Endothelial cell of umbilical vein (primary cell): ENCODE results near the gene UBXN6. TPM values are rescaled to one million over a fixed set of nuclear protein-coding genes. Genes with fewer than 3 reads are reported as not detected.

Source experiments
- BruUV-seq: library from RNA; stranded (reverse); fragments of 400-500 nt; replicated peaks from 2 replicates; lab custom pipeline; 2021; lab: Mats Ljungman, UMichigan
- CTCF ChIA-PET: fragments of 300-600, 350-600 bp; sonication (Branson Sonifier 250); formaldehyde crosslinking; loops from one replicate; lab custom pipeline; 2021; ENCODE audit warnings: antibody characterized with exemption, inconsistent platforms; lab: Charles Lee
- POLR2A ChIA-PET: fragments of 300-600, 350-600 bp; sonication (Branson Sonifier 250); formaldehyde crosslinking; loops from one replicate; lab custom pipeline; 2021; ENCODE audit warnings: antibody characterized with exemption, inconsistent platforms; lab: Charles Lee
- DNase-seq: peaks from one replicate; pipeline ENCODE4 v3.0.0-alpha.2; 2011; ENCODE audit warnings: low read depth, low spot score
- FAIRE-seq: peaks from 2 replicates; lab custom pipeline; 2011; peaks lifted over from hg19 to GRCh38; lab: Jason Lieb, UNC
- H2AFZ ChIP-seq: 2 replicates; pipeline ENCODE4 v1.6.0; 2012; ENCODE audit warnings: low read depth, low read length, control low read depth, inconsistent platforms
- H3K27ac ChIP-seq: 2 replicates; pipeline ENCODE4 v1.5.1; 2011; ENCODE audit warnings: low read depth, mild to moderate bottlenecking, control low read depth, low read length, moderate library complexity; ENCODE audit not compliant: insufficient read depth
- H3K27me3 ChIP-seq, 2 experiments: 2 replicates each; pipeline versions ENCODE4 v1.6.0 to v1.6.1; 2011; ENCODE audit warnings: low read length in 2 of 2, mixed read lengths in 1 of 2; ENCODE audit not compliant: control insufficient read depth in 2 of 2, insufficient read depth in 2 of 2
- H3K36me3 ChIP-seq, 2 experiments: 2 replicates in 1 of 2; 3 replicates in 1 of 2; pipeline ENCODE4 v1.5.1; 2011; ENCODE audit warnings: low read length in 2 of 2, mild to moderate bottlenecking in 1 of 2, moderate library complexity in 1 of 2; ENCODE audit not compliant: control insufficient read depth in 2 of 2, insufficient read depth in 2 of 2; ENCODE audit errors: extremely low read depth in 1 of 2
- H3K4me1 ChIP-seq: 3 replicates; pipeline ENCODE4 v1.5.1; 2011; ENCODE audit warnings: mild to moderate bottlenecking, low read length; ENCODE audit not compliant: control insufficient read depth, insufficient read depth; ENCODE audit errors: extremely low read depth
- H3K4me2 ChIP-seq: 2 replicates; pipeline ENCODE4 v1.6.1; 2011; ENCODE audit warnings: low read length, control low read depth, mixed read lengths; ENCODE audit not compliant: insufficient read depth
- H3K4me3 ChIP-seq, 3 experiments: fragments of 200-600 bp in 1 of 3; sonication (generic), shearing (Covaris generic) in 1 of 3; replicated peaks in 1 of 3; 2 replicates each; pipeline ENCODE4 v1.5.1; 2011 to 2016; ENCODE audit warnings: control low read depth in 3 of 3, low read length in 3 of 3, mild to moderate bottlenecking in 2 of 3, inconsistent platforms in 1 of 3, low read depth in 1 of 3, moderate library complexity in 1 of 3; ENCODE audit not compliant: insufficient read depth in 1 of 3
- H3K79me2 ChIP-seq: 2 replicates; pipeline ENCODE4 v1.6.0; 2012; ENCODE audit warnings: low read length, inconsistent platforms; ENCODE audit not compliant: control insufficient read depth, insufficient read depth
- H3K9ac ChIP-seq: replicated peaks from 2 replicates; pipeline ENCODE3; 2011; ENCODE audit warnings: low read length, control low read depth; ENCODE audit not compliant: insufficient read depth; ENCODE audit errors: extremely low read depth
- H3K9me1 ChIP-seq: replicated peaks from 3 replicates; pipeline ENCODE4 v1.6.0; 2011; ENCODE audit warnings: mild to moderate bottlenecking, low read length; ENCODE audit not compliant: control insufficient read depth, insufficient read depth; ENCODE audit errors: extremely low read depth
- H3K9me3 ChIP-seq: replicated peaks from 2 replicates; pipeline ENCODE4 v1.5.1; 2012; ENCODE audit warnings: low read length, inconsistent platforms; ENCODE audit not compliant: control insufficient read depth, insufficient read depth
- H4K20me1 ChIP-seq: replicated peaks from 2 replicates; pipeline ENCODE3; 2011; ENCODE audit warnings: mild to moderate bottlenecking, low read length; ENCODE audit not compliant: control insufficient read depth, insufficient read depth; ENCODE audit errors: extremely low read depth
- CTCF ChIP-seq, 2 donors: IDR thresholded peaks; 1 replicate in 1 of 2; 2 replicates in 1 of 2; pipeline ENCODE4 v1.5.1; 2011; ENCODE audit warnings: low read length in 2 of 2, mild to moderate bottlenecking in 2 of 2, moderate library complexity in 2 of 2, control low read depth in 1 of 2, inconsistent platforms in 1 of 2, low read depth in 1 of 2; ENCODE audit not compliant: insufficient read depth in 1 of 2; ENCODE audit errors: extremely low read depth in 1 of 2
- EZH2 ChIP-seq: IDR thresholded peaks from 2 replicates; pipeline ENCODE4 v1.6.1; 2012; ENCODE audit warnings: borderline replicate concordance, low read depth, mild to moderate bottlenecking, moderate library complexity, low read length, inconsistent platforms; ENCODE audit not compliant: severe bottlenecking
- FOS ChIP-seq: IDR thresholded peaks from 2 replicates; pipeline ENCODE4 v1.6.1; 2011; ENCODE audit warnings: mild to moderate bottlenecking, low read length, moderate library complexity, borderline replicate concordance; ENCODE audit not compliant: insufficient read depth
- GATA2 ChIP-seq: IDR thresholded peaks from 2 replicates; pipeline ENCODE4 v1.7.0; 2011; ENCODE audit warnings: low read depth, mild to moderate bottlenecking, moderate library complexity, mixed read lengths, low read length; ENCODE audit not compliant: insufficient read length, insufficient read depth
- JUN ChIP-seq: IDR thresholded peaks from 2 replicates; pipeline ENCODE4 v1.6.1; 2011; ENCODE audit warnings: borderline replicate concordance, low read depth; ENCODE audit not compliant: insufficient read length, insufficient read depth
- MAX ChIP-seq: IDR thresholded peaks from 2 replicates; pipeline ENCODE4 v1.6.1; 2011; ENCODE audit not compliant: insufficient read depth, insufficient read length
- MYC ChIP-seq: IDR thresholded peaks from one replicate; pipeline ENCODE4 v1.6.1; 2011; ENCODE audit warnings: mild to moderate bottlenecking, low read depth, low read length
- POLR2A ChIP-seq: IDR thresholded peaks from 2 replicates; pipeline ENCODE4 v1.6.1; 2012; ENCODE audit warnings: low read depth, mild to moderate bottlenecking, control low read depth, low read length
- POLR2AphosphoS5 ChIP-seq: IDR thresholded peaks from 2 replicates; pipeline ENCODE4 v1.6.1; 2012; ENCODE audit warnings: low read depth, mild to moderate bottlenecking, control low read depth, low read length, moderate library complexity; ENCODE audit not compliant: insufficient read depth
- dilution Hi-C: fragments of 300-500 bp; cut with MboI; formaldehyde crosslinking; loops from one replicate; pipeline ENCODE4 v1.15.0; 2019; ENCODE audit warnings: low sequenced_read_pairs; ENCODE audit not compliant: extremely low pct_ligation_motif_present
- intact Hi-C: fragments of 100-400 bp; cut with micrococcal nuclease; formaldehyde crosslinking; loops from one replicate; pipeline ENCODE4 v1.10.0; 2022
- polyA plus RNA-seq, 4 experiments: library from polyadenylated mRNA; depleted of rRNA in 3 of 4; stranded (reverse) in 3 of 4; unstranded in 1 of 4; fragments of >200 nt; gene quantifications; 2 replicates each; pipeline versions ENCODE4 v1.2.1 to v1.2.3, GENCODE V29; 2011 to 2012; ENCODE audit warnings: missing spikeins in 1 of 4
- total RNA-seq: library from RNA; stranded (reverse); gene quantifications from 2 replicates; pipeline ENCODE4 v1.2.3, GENCODE V29; 2021

The UBXN6 gene
- total and polyA plus RNA-seq, 2 donors (not counting 3 experiments of a cell fraction or from before 2014, with no cell fraction given): 78.5 to 93.7 TPM

- intact Hi-C loops (no loop called here), dilution Hi-C loops (no loop called here)
- BruUV-seq: TSS peak; percentile 89
- Histone ChIP-seq H3K9me3 (no peaks in the 10 kb centered on the region), H3K4me3 (no peak overlapping the region), H3K79me2 (no peaks in the 10 kb centered on the region), H3K36me3 (peaks cover 8 to 31% of the 10 kb centered on the region in 2 experiments), H3K9me1 (no peaks in the 10 kb centered on the region), H2AFZ (no peak overlapping the region), H3K27ac (no peak overlapping the region), H3K27me3 (no peaks in the 10 kb centered on the region), H3K4me2 (no peak overlapping the region), H3K9ac (no peak overlapping the region), H3K4me1 (no peaks in the 10 kb centered on the region), H4K20me1 (no peaks in the 10 kb centered on the region)
- DNase-seq (no peak), FAIRE-seq (no peak)
- POLR2A ChIA-PET: no interaction called here
- TF ChIP-seq MAX: no peak
- no peak for TF ChIP-seq GATA2
- TF ChIP-seq JUN: no peak
- TF ChIP-seq POLR2AphosphoS5: no peak
- no peak for TF ChIP-seq EZH2
- TF ChIP-seq CTCF (IDR thresholded peaks at IDR 0.05; ENCODE audit: extremely low read depth in 1 of 2, insufficient read depth in 1 of 2, low read depth in 1 of 2, low read length in 2 of 2): no peak
- no peak for TF ChIP-seq MYC
- no peak for TF ChIP-seq POLR2A
- TF ChIP-seq FOS: no peak
- CTCF ChIA-PET: no interaction called here
Measured at GRCh38 chr19:4442819-4443146, 14.8 kb downstream of the UBXN6 start.
